Adipocyte (in vitro differentiated cells): ENCODE data around the gene IGF2.

ENCODE experiments used
- DNase-seq: peaks from one replicate; pipeline ENCODE4 v3.0.0-alpha.2; 2015; ENCODE audit warnings: low read depth
- H3K27me3 ChIP-seq: replicated peaks from 2 replicates; pipeline ENCODE4 v1.7.0; 2013; ENCODE audit warnings: mild to moderate bottlenecking, low read length, moderate library complexity; ENCODE audit not compliant: control insufficient read depth, insufficient read depth
- H3K36me3 ChIP-seq: 2 replicates; pipeline ENCODE4 v1.7.0; 2013; ENCODE audit warnings: low read length, mild to moderate bottlenecking, moderate library complexity; ENCODE audit not compliant: control insufficient read depth, insufficient read depth, severe bottlenecking
- H3K4me1 ChIP-seq: 2 replicates; pipeline ENCODE4 v1.7.0; 2013; ENCODE audit warnings: mild to moderate bottlenecking, low read length, moderate library complexity; ENCODE audit not compliant: control insufficient read depth, insufficient read depth
- H3K4me3 ChIP-seq: 2 replicates; pipeline ENCODE4 v1.7.0; 2013; ENCODE audit warnings: mild to moderate bottlenecking, low read length, moderate library complexity
- H3K9ac ChIP-seq: 2 replicates; pipeline ENCODE4 v1.7.0; 2013; ENCODE audit warnings: mild to moderate bottlenecking, low read length, moderate library complexity
- H3K9me3 ChIP-seq: 2 replicates; pipeline ENCODE4 v1.7.0; 2013; ENCODE audit warnings: mild to moderate bottlenecking, low read length, moderate library complexity; ENCODE audit not compliant: control insufficient read depth

Gene IGF2, protein sequence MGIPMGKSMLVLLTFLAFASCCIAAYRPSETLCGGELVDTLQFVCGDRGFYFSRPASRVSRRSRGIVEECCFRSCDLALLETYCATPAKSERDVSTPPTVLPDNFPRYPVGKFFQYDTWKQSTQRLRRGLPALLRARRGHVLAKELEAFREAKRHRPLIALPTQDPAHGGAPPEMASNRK

DNA sequence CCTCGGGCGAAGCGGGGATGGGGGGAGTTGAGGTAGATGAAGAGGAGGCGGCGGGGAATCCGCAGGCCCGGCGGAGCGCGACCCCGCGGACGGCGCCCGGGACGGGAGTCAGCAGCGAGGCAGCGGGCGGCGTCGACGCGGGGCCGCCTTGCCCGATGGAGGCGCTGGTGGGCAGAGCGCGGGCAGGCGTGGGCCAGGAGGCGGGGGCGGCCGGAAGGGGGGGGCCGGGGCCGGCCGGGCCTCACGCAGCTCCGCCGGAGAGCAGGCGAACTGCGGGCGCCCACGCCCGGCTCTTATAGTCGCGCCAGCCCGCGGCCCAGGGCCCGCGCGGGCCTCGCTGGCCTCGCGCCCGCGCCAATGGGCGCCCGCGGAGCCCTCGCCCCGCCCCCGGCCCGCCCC is at the start of gene IGF2:
IGF2 (minus strand) TSS at position 267 of the 399 bp plus-strand sequence. CDS start 3,866 bp downstream, outside the sequence.
- peak; percentile 88 for DNase-seq
- Histone ChIP-seq H3K36me3 (no peaks in the 10 kb centered on the region), H3K27me3 (peaks cover 31% of the 10 kb centered on the region), H3K9me3 (no peaks in the 10 kb centered on the region), H3K4me3 (no peak within 1 kb of the TSS), H3K4me1 (peaks cover 14% of the 10 kb centered on the region), H3K9ac (no peak within 1 kb of the TSS)

DNA sequence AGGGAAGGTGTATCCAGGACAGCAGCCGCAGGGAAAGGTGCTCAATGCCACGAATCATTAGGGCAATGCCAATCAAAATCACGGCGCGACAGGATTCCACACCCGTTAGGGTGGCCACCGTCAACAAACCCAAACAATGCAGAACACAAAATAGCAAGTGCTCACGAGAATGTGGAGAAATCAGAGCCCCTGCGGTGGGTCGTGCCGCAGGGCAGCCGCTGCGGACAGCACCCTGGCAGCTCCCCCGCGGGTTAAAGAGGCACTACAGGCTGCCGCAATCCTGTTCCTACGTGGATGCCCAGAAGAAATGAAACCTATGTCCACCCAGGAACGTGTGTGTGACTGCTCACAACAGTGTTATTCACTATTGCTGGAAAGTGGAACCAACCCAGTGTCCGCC is 49.6 kb upstream of the IGF2 start:
- no peak for DNase-seq

DNA sequence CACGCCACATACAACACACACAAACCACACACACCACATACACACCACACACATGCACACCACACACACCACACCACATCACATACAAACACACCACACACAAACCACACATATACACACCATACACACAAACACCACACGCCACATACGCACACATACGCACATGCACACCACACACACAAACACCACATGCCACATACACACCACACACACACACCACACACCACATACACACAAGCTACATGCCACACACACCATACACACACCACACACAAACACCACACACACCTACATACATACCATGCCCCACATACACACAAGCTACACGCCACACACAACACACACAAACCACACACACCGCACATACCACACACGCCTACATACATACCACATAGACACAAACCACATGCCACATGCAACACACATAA is 48.1 kb upstream of the IGF2 start:
- Histone ChIP-seq H3K4me3 (no peak overlapping the region), H3K4me1 (no peaks in the 10 kb centered on the region), H3K9me3 (no peaks in the 10 kb centered on the region), H3K27me3 (peaks cover 67% of the 10 kb centered on the region), H3K36me3 (no peaks in the 10 kb centered on the region), H3K9ac (no peak overlapping the region)
- DNase-seq = no peak

More for the DNA sequence above, 49.6 kb upstream of the IGF2 start:
- H3K36me3 ChIP-seq = no peaks in the 10 kb centered on the region
- H3K4me3 ChIP-seq = no peak overlapping the region
- no peak overlapping the region for H3K9ac ChIP-seq
- peaks cover 67% of the 10 kb centered on the region for H3K27me3 ChIP-seq
- H3K9me3 ChIP-seq = no peaks in the 10 kb centered on the region
- H3K4me1 ChIP-seq = no peaks in the 10 kb centered on the region

DNA sequence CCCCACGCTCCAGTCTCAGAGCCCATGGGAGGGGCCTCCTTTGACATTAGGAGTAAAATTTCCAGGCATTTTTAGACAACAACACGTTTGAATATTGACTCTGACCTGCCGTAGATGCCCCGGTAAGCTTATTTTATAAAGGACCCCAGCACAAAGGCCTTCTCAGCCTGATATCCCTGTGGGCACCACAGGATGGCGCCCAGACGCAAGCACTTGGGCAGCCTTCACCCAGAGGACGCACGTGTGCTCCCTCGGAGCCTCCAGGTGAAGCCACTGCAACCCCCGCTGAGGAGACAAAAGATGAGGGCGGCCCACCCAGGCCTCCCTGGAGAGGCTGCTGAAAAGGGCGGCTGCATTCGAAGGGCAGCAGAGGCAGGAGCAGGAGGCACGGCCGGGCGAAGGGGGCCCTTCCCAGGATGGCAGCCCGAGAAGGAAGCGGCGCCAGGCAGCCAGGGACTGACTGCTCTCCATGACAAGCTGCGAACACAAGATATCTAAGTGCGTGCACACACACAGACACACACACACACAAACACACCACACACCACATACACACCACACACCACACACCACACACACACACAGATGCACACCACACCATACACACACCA is 47.6 kb upstream of the IGF2 start:
- peaks cover 67% of the 10 kb centered on the region for H3K27me3 ChIP-seq
- no peak overlapping the region for H3K4me3 ChIP-seq
- no peaks in the 10 kb centered on the region for H3K4me1 ChIP-seq
- H3K9me3 ChIP-seq = no peaks in the 10 kb centered on the region
- no peaks in the 10 kb centered on the region for H3K36me3 ChIP-seq
- H3K9ac ChIP-seq = no peak overlapping the region
- peak; percentile 40 for DNase-seq

DNA sequence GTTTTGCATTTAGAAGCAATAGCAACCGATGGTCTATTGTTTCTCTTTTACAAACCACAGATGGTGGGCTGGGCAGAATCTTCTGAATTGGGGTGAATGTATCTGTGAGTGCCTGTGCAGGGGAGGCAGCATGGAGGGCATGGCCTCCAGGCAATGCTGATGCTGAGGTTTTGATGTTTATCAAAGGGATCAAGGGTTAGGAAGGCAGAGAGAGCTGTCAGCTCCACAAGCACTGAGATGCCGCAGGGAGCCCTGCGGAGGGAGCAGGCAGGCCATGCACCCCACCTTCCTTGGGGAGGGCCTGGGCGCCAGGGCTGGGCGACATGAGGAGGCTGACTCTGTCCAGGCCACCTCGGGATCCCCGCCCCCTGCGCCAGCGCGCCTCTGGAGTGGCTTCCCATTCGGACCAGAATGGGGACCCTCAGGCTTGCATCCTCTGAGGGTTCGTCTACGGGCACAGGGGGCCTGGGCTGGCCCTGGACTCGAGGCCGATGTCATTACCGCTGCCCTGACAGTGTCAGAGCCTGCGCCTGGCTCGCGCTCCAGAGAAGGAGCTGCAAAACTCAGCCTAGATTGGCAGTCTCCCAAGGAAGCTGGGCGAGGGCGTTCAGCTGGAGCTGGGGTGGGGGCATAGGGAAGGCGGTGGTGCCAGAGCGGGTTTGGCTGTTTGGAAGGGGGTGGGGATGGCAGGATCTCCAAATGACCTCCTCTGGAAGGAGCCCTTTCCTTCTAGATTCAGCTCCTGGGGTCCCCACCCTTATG is 46.3 kb upstream of the IGF2 start:
- Histone ChIP-seq H3K9me3 (no peaks in the 10 kb centered on the region), H3K4me3 (no peak overlapping the region), H3K9ac (no peak overlapping the region), H3K27me3 (peaks cover 64% of the 10 kb centered on the region), H3K36me3 (no peaks in the 10 kb centered on the region), H3K4me1 (no peaks in the 10 kb centered on the region)
- no peak for DNase-seq

DNA sequence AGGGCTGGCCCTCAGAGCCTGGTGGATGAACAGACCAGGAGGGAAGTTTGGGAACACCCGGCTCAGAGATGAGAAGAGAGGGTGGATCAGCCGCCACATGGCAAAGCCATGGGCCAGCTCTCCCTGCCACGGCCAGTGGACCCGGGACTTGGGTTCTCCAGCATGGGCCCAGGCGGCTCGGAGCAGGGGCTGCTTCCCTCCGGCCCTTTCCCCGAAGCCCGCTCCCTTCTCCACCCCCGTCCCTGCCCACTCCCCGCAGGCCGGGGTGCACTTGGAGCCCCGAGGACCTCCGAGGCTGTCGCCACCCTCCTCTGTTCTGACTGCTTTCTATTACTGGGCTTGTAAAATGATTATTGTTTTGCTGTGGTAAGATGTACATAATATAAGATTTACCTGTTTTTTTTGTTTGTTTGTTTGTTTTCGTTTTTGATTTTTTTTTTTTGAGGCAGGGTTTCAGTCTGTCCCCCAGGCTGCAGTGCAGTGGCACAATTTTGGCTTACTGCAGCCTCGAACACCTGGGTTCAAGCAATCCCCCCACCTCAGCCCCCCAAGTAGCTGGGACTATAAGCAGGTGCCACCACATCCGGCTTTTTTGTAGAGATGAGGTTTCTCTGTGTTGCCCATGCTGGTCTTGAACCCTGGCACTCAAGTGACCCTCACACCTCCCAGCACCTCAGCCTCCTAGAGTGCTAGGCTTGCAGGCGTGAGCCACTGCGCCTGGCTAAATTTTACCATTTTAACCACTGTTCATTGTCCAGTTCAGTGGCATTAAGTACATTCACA is 43.7 kb upstream of the IGF2 start:
- Histone ChIP-seq H3K9ac (no peak overlapping the region), H3K36me3 (no peaks in the 10 kb centered on the region), H3K4me1 (no peaks in the 10 kb centered on the region), H3K9me3 (no peaks in the 10 kb centered on the region), H3K4me3 (no peak overlapping the region), H3K27me3 (peaks cover 61% of the 10 kb centered on the region)
- DNase-seq = no peak

DNA sequence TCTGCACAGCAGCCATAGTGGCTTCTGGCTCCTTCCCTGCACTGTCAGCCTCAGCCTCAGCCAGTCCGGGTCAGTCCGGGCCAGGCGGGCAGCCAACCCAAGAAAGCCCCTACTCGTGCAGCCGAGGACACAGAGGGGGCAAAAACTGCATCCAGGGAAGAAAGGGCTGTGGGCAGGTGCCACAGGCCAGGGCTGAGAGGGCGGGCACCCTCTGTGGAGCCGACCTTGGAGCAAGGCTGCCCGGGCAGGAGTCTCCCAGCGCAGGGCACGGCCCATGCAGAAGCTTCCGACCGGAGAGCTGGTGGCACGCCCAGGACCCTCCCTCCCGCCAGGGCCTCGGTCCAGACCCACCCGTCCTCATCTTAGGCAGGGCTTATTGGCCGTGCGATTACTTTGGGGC is 42.9 kb upstream of the IGF2 start:
- no peaks in the 10 kb centered on the region for H3K9me3 ChIP-seq

DNA sequence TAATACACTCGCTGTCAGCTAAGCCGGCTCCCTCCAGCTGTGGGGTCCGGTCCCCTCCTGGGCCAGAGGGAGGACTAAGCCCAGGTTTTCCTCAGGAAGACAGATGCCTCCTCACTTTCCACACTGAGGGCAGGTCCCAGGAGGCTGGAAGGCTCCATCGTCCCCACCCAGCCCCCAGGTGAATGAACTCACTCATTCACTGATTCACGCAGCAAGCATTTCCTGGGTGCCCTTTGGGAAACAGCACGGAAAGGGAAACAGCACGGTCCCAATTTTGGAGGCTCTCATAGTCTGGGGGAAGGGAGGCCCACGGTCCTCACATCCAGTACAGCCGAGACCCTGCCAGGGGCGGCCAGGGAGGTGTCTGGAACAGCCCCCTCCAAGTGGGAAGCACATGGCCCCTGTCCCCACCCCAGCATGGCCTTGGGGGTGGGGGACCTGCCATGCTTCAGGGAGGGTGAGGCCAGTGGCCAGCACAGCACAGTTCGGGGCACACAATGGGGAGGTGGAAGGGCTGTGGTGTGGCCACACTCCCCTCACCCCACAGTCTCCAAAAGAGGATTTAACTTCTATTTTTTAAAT is 41.7 kb upstream of the IGF2 start:
- DNase-seq = no peak
- Histone ChIP-seq H3K9ac (no peak overlapping the region), H3K36me3 (no peaks in the 10 kb centered on the region), H3K4me1 (no peaks in the 10 kb centered on the region), H3K9me3 (no peaks in the 10 kb centered on the region), H3K27me3 (peaks cover 47% of the 10 kb centered on the region), H3K4me3 (no peak overlapping the region)

More for the DNA sequence above, 42.9 kb upstream of the IGF2 start:
- DNase-seq = no peak
- Histone ChIP-seq H3K9ac (no peak overlapping the region), H3K4me1 (no peaks in the 10 kb centered on the region), H3K27me3 (peaks cover 53% of the 10 kb centered on the region), H3K4me3 (no peak overlapping the region), H3K36me3 (no peaks in the 10 kb centered on the region)

DNA sequence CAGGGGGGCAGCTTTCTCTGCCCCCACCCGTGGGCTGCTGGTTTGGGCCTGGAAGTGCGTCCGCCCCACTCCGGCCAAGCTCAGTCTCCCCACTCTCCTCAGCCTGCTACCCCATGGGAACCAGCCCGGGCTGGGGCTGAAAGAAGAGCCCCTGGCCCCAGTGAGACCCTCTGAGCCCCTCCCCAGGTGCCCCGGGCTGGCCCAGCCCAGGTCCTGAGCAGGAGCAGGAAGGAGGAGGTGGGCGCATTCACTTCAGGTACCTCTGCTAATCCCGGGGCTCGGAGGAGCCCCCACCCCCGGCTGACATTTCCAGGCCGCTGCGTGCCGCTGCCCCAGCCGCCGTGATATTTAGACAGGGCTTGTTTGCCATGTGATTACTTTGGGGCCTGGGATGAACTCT is 41.2 kb upstream of the IGF2 start:
- no peak for DNase-seq
- Histone ChIP-seq H3K9me3 (no peaks in the 10 kb centered on the region), H3K27me3 (peaks cover 42% of the 10 kb centered on the region), H3K9ac (no peak overlapping the region), H3K36me3 (no peaks in the 10 kb centered on the region), H3K4me3 (no peak overlapping the region), H3K4me1 (no peaks in the 10 kb centered on the region)

DNA sequence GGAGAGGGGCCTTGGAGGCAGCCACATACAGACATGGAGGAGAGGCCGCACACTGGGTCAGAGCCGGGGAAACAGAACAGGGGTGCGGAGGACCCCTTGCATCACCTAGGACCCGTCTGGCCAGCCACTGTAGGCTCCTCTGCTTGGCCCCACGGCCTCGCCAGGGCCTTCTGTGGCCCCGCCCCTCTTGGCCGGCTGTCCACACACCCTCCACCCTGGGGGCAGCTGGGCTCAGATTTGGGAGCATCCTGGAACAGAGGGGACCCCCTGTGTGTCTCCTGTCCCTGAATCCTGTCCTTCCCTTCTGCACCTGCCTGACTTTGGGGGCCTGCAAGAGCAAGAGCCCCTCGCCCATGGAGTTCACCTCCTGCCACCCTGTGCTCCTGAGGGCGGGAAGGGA is 40.3 kb upstream of the IGF2 start:
- no peak overlapping the region for H3K4me3 ChIP-seq
- no peaks in the 10 kb centered on the region for H3K4me1 ChIP-seq
- H3K36me3 ChIP-seq = no peaks in the 10 kb centered on the region
- no peak for DNase-seq
- H3K9ac ChIP-seq = no peak overlapping the region
- no peaks in the 10 kb centered on the region for H3K9me3 ChIP-seq
- H3K27me3 ChIP-seq = peaks cover 34% of the 10 kb centered on the region
